Heart left ventricle (tissue), 16 donors: ENCODE results near the gene SMLR1. TPM values are rescaled to one million over a fixed set of nuclear protein-coding genes. Genes with fewer than 3 reads are reported as not detected.
A peak's percentile ranks its signal among the peaks of the same experiment; 100 is the strongest.

Source experiments
- ATAC-seq, 4 donors: fragments of 200-7000 bp; cut with Tn5 transposase; one replicate each; pipeline ENCODE4 v1.9.1; 2020 to 2022; ENCODE audit warnings: moderate library complexity in 4 of 4, mild to moderate bottlenecking in 3 of 4, moderate number of reproducible peaks in 1 of 4
- DNase-seq, 5 donors: peaks; one replicate each; pipeline ENCODE4 v3.0.0-alpha.2; 2020
- H3K27ac ChIP-seq, 12 donors: fragments of 200-600 bp; sonication (generic) in 4 of 12; one replicate each; pipeline versions ENCODE4 v1.5.0 to v1.8.0; 2016 to 2022; ENCODE audit warnings: mild to moderate bottlenecking in 2 of 12
- H3K27me3 ChIP-seq, 9 donors: fragments of 200-600 bp; sonication (generic) in 2 of 9; one replicate each; pipeline versions ENCODE4 v1.5.1 to v1.8.0; 2016 to 2022; ENCODE audit warnings: mild to moderate bottlenecking in 3 of 9
- H3K36me3 ChIP-seq, 9 donors: fragments of 200-600 bp; sonication (generic) in 2 of 9; one replicate each; pipeline versions ENCODE4 v1.5.0 to v1.8.0; 2018 to 2022; ENCODE audit warnings: mild to moderate bottlenecking in 2 of 9
- H3K4me1 ChIP-seq, 12 donors: fragments of 200-600 bp; sonication (generic) in 4 of 12; one replicate each; pipeline versions ENCODE4 v1.5.0 to v1.8.0; 2016 to 2022; ENCODE audit warnings: mild to moderate bottlenecking in 3 of 12
- H3K4me3 ChIP-seq, 12 donors: fragments of 200-600 bp; sonication (generic) in 4 of 12; one replicate each; pipeline versions ENCODE4 v1.5.0 to v1.8.0; 2017 to 2022; ENCODE audit warnings: mild to moderate bottlenecking in 9 of 12, moderate library complexity in 4 of 12
- H3K9me3 ChIP-seq, 12 donors: fragments of 200-600 bp; sonication (generic) in 4 of 12; one replicate each; pipeline versions ENCODE4 v1.5.0 to v1.8.0; 2016 to 2022; ENCODE audit warnings: mild to moderate bottlenecking in 1 of 12
- POLR2A ChIP-seq, 2 donors: fragments of 450-650 bp; IDR thresholded peaks; one replicate each; pipeline ENCODE4 v1.6.1; 2017; ENCODE audit warnings: antibody characterized with exemption in 2 of 2, mild to moderate bottlenecking in 2 of 2, moderate library complexity in 2 of 2
- WGBS, 4 donors: extraction: QIAGEN DNeasy Blood & Tissue Kit in 2 of 4; methylation state at CpG; one replicate each; pipeline versions ENCODE4 v1.1.5 to v1.1.7; 2013 to 2018; 5-methylcytosine and 5-hydroxymethylcytosine counted together
- intact Hi-C, 10 donors: fragments of 100-400 bp; cut with DNase I; formaldehyde crosslinking; loops; one replicate each; pipeline versions ENCODE4 v1.11.1 to v1.14.2; 2022
- polyA plus RNA-seq, 2 donors: library from polyadenylated mRNA; stranded (reverse); fragments of 200-250 nt; gene quantifications; one replicate each; pipeline ENCODE4 v1.2.3, GENCODE V29; 2013
- total RNA-seq, 9 donors: library from RNA; depleted of rRNA in 2 of 9; stranded (reverse); fragments of >200 nt in 2 of 9; fragmentation: NEBNext Ultra II Directional in 3 of 9; extraction: Animal tissue kit (Norgen Biotek cat#: 25700) in 3 of 9; gene quantifications; one replicate each; pipeline versions ENCODE4 v1.1.0 to v1.2.4, GENCODE V29; 2016 to 2023
- TF ChIP-seq, protein P1 (sequence below), 12 donors: fragments of 200-600 bp; sonication (generic) in 4 of 12; IDR thresholded peaks; one replicate each; pipeline versions ENCODE4 v1.5.0 to v1.8.0; 2018 to 2022; ENCODE audit warnings: antibody characterized with exemption in 12 of 12, mild to moderate bottlenecking in 5 of 12
- donor health status: ischemic (EF 13 %, LVEDD 7.1; RV severe dilation, severe dysfunction).
- donor health status: healthy with polysubstance abuse.
- donor health status: DM: no; HTN: yes; CAD: no.
- donor health status: DM: no; HTN: no; CAD: no.
- donor health status: ischemic (EF 25% LVEDD 6.9; RV normal size, moderate dysfunction).
- donor health status: ischemic (EF 25% LVEDD 5.7; RV mildly dilated, moderate dysfunction).
- donor health status: healthy.
- donor health status: DM: yes; HTN: yes; CAD: no.
- donor health status: ischemic (EF 35%, LVEDD 5.7; RV mildly dilated, moderate dysfunction).
- donor health status: nonischemic (EF 11% LVEDD 7.7; RV severe dilation, severe dysfunction).
- donor health status: DM: yes; HTN: yes; CAD: no.
- donor health status: PGD.
- donor health status: ischemic (EF 29% LVEDD 5.4; RV normal size, mild dysfunction).
- donor health status: nonischemic (EF 23%, LVEDD 6.1; RV moderate dilation, normal function).

The SMLR1 gene
- total and polyA plus RNA-seq, 11 donors: not detected

- H3K4me1 ChIP-seq: peaks cover 0 to 30% (median 4%) of the 10 kb centered on the region in 12 donors
- no peaks in the 10 kb centered on the region for H3K9me3 ChIP-seq
- no peak for TF ChIP-seq POLR2A (IDR thresholded peaks at IDR 0.05)
- TF ChIP-seq, protein P1, sequence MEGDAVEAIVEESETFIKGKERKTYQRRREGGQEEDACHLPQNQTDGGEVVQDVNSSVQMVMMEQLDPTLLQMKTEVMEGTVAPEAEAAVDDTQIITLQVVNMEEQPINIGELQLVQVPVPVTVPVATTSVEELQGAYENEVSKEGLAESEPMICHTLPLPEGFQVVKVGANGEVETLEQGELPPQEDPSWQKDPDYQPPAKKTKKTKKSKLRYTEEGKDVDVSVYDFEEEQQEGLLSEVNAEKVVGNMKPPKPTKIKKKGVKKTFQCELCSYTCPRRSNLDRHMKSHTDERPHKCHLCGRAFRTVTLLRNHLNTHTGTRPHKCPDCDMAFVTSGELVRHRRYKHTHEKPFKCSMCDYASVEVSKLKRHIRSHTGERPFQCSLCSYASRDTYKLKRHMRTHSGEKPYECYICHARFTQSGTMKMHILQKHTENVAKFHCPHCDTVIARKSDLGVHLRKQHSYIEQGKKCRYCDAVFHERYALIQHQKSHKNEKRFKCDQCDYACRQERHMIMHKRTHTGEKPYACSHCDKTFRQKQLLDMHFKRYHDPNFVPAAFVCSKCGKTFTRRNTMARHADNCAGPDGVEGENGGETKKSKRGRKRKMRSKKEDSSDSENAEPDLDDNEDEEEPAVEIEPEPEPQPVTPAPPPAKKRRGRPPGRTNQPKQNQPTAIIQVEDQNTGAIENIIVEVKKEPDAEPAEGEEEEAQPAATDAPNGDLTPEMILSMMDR (IDR thresholded peaks at IDR 0.05): no peak
- ATAC-seq: peak in 1 of 4 donors; percentile 34
- DNase-seq: no peak
- H3K27ac ChIP-seq: no peak overlapping the region
- no peaks in the 10 kb centered on the region for H3K27me3 ChIP-seq
- peaks cover 0 to 12% (median 0%) of the 10 kb centered on the region in 9 donors for H3K36me3 ChIP-seq
- H3K4me3 ChIP-seq: no peak overlapping the region
- WGBS, 4 donors: 83 to 94% (median 90%) methylated on average over 2 of the region's 2 CpGs
- intact Hi-C loops: loop anchor here in 6 of 10 donors (10.0 kb wide), 1 partner anchor 524 kb away; no protein-coding TSS in a partner anchor
Observed at GRCh38 chr6:130848945-130849344, 21.7 kb downstream of the SMLR1 start.

DNA sequence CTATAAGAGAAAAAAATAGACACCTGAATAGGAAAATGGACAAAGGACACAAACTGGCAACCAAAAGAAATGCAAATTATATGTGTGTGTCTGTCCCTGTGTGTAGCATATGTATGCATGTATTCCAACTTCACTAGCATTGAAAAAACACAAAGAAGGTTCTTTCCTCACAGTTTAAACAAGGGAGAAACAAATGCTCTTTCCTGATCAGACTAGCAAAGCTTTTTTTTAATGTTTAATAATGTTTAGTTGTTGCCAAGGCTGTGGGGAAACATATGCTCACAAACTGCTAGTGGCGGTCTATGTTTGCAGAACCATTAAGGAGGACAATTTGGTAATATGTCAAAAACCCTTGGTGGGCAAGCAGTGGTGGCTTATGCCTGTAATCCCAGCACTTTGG, 22.4 kb downstream of the SMLR1 start:
- intact Hi-C loops: loop anchor here in 6 of 10 donors (10.0 kb wide), 1 partner anchor 525 kb away; no protein-coding TSS in a partner anchor

GRCh38 chr6:130851026-130851425, 23.8 kb downstream of the SMLR1 start:
- H3K9me3 ChIP-seq: peaks cover 0 to 4% (median 0%) of the 10 kb centered on the region in 12 donors
- WGBS, 4 donors: 70 to 79% (median 78%) methylated on average over 1 of the region's 1 CpG
- peaks cover 0 to 32% (median 4%) of the 10 kb centered on the region in 12 donors for H3K4me1 ChIP-seq
- DNase-seq (no peak), ATAC-seq (no peak)
- H3K27ac ChIP-seq: no peak overlapping the region
- no peaks in the 10 kb centered on the region for H3K27me3 ChIP-seq
- H3K36me3 ChIP-seq: peaks cover 0 to 31% (median 5%) of the 10 kb centered on the region in 9 donors
- no peak for TF ChIP-seq POLR2A (IDR thresholded peaks at IDR 0.05)
- TF ChIP-seq, protein P1 (IDR thresholded peaks at IDR 0.05): no peak
- intact Hi-C loops: no loop called here
- no peak overlapping the region for H3K4me3 ChIP-seq

More for the DNA sequence above, 22.4 kb downstream of the SMLR1 start:
- peaks cover 0 to 32% (median 4%) of the 10 kb centered on the region in 12 donors for H3K4me1 ChIP-seq
- no peak overlapping the region for H3K4me3 ChIP-seq
- no peaks in the 10 kb centered on the region for H3K27me3 ChIP-seq
- 92 to 100% (median 97%) methylated on average over 1 of the region's 1 CpG for WGBS, 4 donors
- TF ChIP-seq POLR2A (IDR thresholded peaks at IDR 0.05): no peak
- TF ChIP-seq, protein P1 (IDR thresholded peaks at IDR 0.05): no peak
- no peaks in the 10 kb centered on the region for H3K9me3 ChIP-seq
- peaks cover 0 to 18% (median 0%) of the 10 kb centered on the region in 9 donors for H3K36me3 ChIP-seq
- DNase-seq (no peak), ATAC-seq (no peak)
- H3K27ac ChIP-seq: no peak overlapping the region

GRCh38 chr6:130852844-130853554, 25.8 kb downstream of the SMLR1 start:
- H3K4me1 ChIP-seq: peaks cover 0 to 16% (median 0%) of the 10 kb centered on the region in 12 donors
- peaks cover 0 to 51% (median 8%) of the 10 kb centered on the region in 9 donors for H3K36me3 ChIP-seq
- WGBS, 4 donors: 67 to 76% (median 69%) methylated on average over 7 of the region's 7 CpGs
- peaks cover 0 to 4% (median 0%) of the 10 kb centered on the region in 12 donors for H3K9me3 ChIP-seq
- H3K27ac ChIP-seq: no peak overlapping the region
- TF ChIP-seq POLR2A (IDR thresholded peaks at IDR 0.05): no peak
- TF ChIP-seq, protein P1 (IDR thresholded peaks at IDR 0.05): no peak
- ATAC-seq: no peak
- H3K4me3 ChIP-seq: no peak overlapping the region
- no peak for DNase-seq
- H3K27me3 ChIP-seq: no peaks in the 10 kb centered on the region
- intact Hi-C loops: no loop called here
